ENCODE data around the gene ZNF385A.
A peak's percentile ranks its signal among the peaks of the same experiment; 100 is the strongest.

Gene ZNF385A

DNA sequence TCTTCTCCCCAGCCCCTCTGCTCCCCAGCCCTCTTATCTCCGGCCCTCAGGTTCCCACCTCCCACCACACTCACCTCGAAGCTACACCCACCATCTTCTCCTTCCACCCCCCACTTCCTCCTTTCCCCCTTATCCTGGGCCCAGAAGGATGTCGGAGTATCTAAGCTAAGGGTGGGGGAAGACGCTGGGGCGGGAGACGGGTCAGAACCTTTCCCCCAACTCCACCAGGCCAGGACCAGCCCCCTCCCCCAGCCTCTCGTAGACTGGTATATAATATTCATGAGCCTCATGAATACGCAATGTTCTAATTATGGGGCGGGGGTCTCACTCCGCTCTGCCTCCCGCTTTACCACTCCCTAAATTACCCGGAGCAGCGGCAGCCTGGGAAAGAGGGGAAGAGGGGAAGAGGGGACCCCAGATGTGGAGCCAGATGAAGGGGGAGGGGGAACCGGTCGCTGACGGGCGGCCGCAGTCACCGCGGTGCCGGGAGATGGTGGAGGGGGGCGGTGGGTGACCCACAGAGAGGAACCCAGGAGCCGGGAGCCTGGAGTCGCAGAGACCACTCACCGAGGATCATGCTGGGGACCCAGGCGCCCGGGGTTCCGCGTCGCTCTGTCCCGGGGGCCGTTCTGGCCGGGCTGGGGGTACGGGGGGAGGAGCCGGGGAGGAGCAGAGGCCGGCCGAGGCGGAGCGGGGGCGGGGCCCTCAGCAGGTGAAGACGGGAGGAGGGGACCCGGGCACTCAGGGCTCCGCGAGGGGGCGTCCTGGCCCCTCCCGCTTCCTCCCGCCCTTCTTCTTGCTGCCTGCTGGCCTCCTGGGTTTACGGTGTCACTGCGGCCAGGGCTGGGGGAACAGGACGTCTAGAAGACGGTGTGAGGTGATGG lies 6.4 kb upstream of the ZNF385A start:
- no peak for DNase-seq (ENCODE audit: low read depth)
- peak overlapping the region; percentile 32 for H3K4me3 ChIP-seq (ENCODE audit: low read depth, low read length)
- peak; percentile 30 for TF ChIP-seq CTCF (IDR thresholded peaks at IDR 0.05; ENCODE audit: low read depth, low read length, missing control alignments)

- H3K4me3 ChIP-seq (ENCODE audit: low read depth, low read length), result no peak overlapping the region
- no peak for TF ChIP-seq CTCF (IDR thresholded peaks at IDR 0.05; ENCODE audit: low read depth, low read length, missing control alignments)
- DNase-seq (ENCODE audit: low read depth), result no peak
Observed at GRCh38 chr12:54390176-54390667, 5.7 kb upstream of the ZNF385A start.

DNA sequence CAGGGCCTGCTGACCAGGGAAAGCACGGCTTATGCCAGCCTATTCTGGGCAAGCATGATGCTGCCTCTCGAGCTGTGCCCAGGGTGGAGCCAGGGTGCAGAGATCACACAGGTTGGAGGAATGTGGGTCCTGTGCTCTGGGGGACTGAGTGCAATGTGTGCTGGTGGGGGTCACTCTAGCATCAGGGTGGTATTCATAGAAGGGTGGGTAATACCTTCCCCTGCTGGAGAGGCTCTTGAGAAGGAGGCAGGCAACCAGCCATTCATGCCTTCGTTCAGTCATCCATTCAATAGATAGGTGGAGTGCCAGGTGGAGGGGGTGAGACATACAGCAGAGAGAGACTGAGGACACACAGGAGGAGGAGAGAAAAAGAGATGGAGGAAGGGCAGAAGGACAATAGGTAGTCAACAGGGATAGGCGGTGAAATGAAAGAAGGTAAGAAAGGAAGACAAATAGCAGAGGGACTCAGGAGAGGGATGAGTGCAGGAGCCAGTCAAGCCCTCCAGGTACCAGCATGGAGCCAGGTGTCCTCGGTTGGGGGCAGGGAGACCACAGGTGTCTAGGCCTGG lies 5.2 kb upstream of the ZNF385A start:
- TF ChIP-seq CTCF (IDR thresholded peaks at IDR 0.05; ENCODE audit: low read depth, low read length, missing control alignments), result no peak
- DNase-seq (ENCODE audit: low read depth), result no peak
- H3K4me3 ChIP-seq (ENCODE audit: low read depth, low read length), result no peak overlapping the region

- no peak for DNase-seq (ENCODE audit: low read depth)
- H3K4me3 ChIP-seq (ENCODE audit: low read depth, low read length), result no peak overlapping the region
- TF ChIP-seq CTCF (IDR thresholded peaks at IDR 0.05; ENCODE audit: low read depth, low read length, missing control alignments), result no peak
Observed at GRCh38 chr12:54389134-54389508, 4.6 kb upstream of the ZNF385A start.

DNA sequence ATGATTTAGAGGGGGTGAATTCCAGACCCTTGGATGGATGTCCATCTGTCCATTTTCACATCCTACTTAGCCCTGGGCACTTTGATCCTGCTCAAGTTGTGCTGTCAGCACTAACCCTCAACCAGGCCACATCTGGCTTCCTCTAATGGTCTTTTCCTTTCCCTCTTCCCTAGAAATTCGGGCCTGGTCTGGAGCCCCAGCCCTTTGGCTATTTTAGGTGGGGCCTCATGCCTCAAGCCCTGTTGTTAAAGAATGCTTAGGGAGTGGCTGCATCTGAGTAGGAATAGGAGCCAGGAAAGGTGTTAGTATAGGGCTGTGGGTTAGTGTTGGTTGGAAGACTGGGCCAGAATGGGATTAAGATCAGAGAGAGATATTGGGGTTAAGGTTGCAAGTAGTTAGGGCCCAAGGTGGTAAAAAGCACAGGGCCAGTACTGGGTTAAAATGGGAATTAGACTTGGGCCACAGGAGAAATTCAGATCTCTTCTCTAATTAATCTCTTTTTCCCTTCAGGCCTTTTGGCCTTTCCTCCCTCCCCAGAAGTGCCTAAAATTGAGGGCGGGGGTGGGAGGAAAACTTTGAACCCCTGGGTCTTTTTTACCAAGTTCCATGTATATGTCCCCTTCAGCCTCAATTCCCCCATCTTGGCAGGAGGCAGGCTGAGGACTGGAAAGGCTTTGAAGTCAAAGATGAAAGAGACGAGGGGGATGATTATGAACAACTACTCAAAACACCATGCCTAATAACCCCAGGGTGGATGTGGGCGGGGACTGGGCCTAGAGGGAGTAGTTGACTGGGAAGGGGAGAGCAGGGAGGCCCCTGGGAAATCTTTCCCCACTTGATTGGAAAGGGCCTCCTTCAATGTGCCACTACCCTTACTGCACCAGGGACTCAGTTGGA lies 4.0 kb upstream of the ZNF385A start:
- DNase-seq (ENCODE audit: low read depth), result no peak
- H3K4me3 ChIP-seq (ENCODE audit: low read depth, low read length), result no peak overlapping the region

GRCh38 chr12:54387114-54387467 lies 2.6 kb upstream of the ZNF385A start:
- TF ChIP-seq CTCF (IDR thresholded peaks at IDR 0.05; ENCODE audit: low read depth, low read length, missing control alignments), result no peak
- no peak for DNase-seq (ENCODE audit: low read depth)
- no peak overlapping the region for H3K4me3 ChIP-seq (ENCODE audit: low read depth, low read length)

More for the DNA sequence above, 4.0 kb upstream of the ZNF385A start:
- TF ChIP-seq CTCF (IDR thresholded peaks at IDR 0.05; ENCODE audit: low read depth, low read length, missing control alignments), result no peak

Data from GM12864 (cell line).